H1 (cell line): ENCODE data around the gene SCO2. TPM values are rescaled to one million over a fixed set of nuclear protein-coding genes. Genes with fewer than 3 reads are reported as not detected.

Experiments
- CTCF ChIA-PET: fragments of 300-600 bp; sonication (Branson Sonifier 250); formaldehyde crosslinking; loops from one replicate; lab custom pipeline; 2021; ENCODE audit not compliant: partially characterized antibody; lab: Charles Lee
- POLR2A ChIA-PET: fragments of 300-600 bp; sonication (Branson Sonifier 250); formaldehyde crosslinking; loops from one replicate; lab custom pipeline; 2021; ENCODE audit warnings: inconsistent platforms; ENCODE audit not compliant: partially characterized antibody; lab: Charles Lee
- DNase-seq, 2 experiments: peaks; one replicate each; pipeline versions ENCODE4 v3.0.0 to v3.0.0-alpha.2; 2010 to 2022; ENCODE audit warnings: low spot score in 2 of 2, low read depth in 1 of 2, mixed read lengths in 1 of 2
- FAIRE-seq: peaks from 2 replicates; lab custom pipeline; 2011; peaks lifted over from hg19 to GRCh38; lab: Jason Lieb, UNC
- H2AFZ ChIP-seq: 2 replicates; pipeline ENCODE4 v1.8.1; 2012; ENCODE audit warnings: low read length, inconsistent platforms
- H2AK5ac ChIP-seq: 2 replicates; pipeline ENCODE4 v1.6.1; 2013; ENCODE audit warnings: low read depth, low read length
- H2BK120ac ChIP-seq: replicated peaks from 2 replicates; pipeline ENCODE3; 2013; ENCODE audit warnings: low read depth, low read length, inconsistent platforms
- H2BK12ac ChIP-seq: 2 replicates; pipeline ENCODE4 v1.6.1; 2013; ENCODE audit warnings: low read depth, low read length
- H2BK15ac ChIP-seq: 2 replicates; pipeline ENCODE4 v1.6.1; 2013; ENCODE audit warnings: low read length
- H2BK20ac ChIP-seq: 2 replicates; pipeline ENCODE4 v1.6.1; 2013; ENCODE audit warnings: low read length
- H2BK5ac ChIP-seq: 2 replicates; pipeline ENCODE4 v1.6.1; 2013; ENCODE audit warnings: low read depth, low read length
- H3K14ac ChIP-seq: 2 replicates; pipeline ENCODE4 v1.6.1; 2013; ENCODE audit warnings: inconsistent platforms; ENCODE audit not compliant: insufficient read length
- H3K18ac ChIP-seq: 2 replicates; pipeline ENCODE4 v1.6.1; 2013; ENCODE audit warnings: low read length; ENCODE audit errors: extremely low read depth
- H3K23ac ChIP-seq: 2 replicates; pipeline ENCODE4 v1.6.1; 2013; ENCODE audit warnings: inconsistent platforms; ENCODE audit not compliant: insufficient read length
- H3K23me2 ChIP-seq: 2 replicates; pipeline ENCODE4 v1.6.1; 2013; ENCODE audit warnings: low read depth, low read length
- H3K27ac ChIP-seq: 2 replicates; pipeline ENCODE4 v1.6.1; 2011; ENCODE audit warnings: low read depth, low read length, inconsistent platforms
- H3K27me3 ChIP-seq, 4 experiments: replicated peaks in 1 of 4; 1 replicate in 1 of 4; 2 replicates in 3 of 4; pipeline versions ENCODE4 v1.6.1 to v1.8.1; 2011 to 2013; ENCODE audit warnings: low read length in 3 of 4, mild to moderate bottlenecking in 3 of 4, inconsistent platforms in 2 of 4, mixed read lengths in 2 of 4, moderate library complexity in 1 of 4; ENCODE audit not compliant: control insufficient read depth in 3 of 4, insufficient read depth in 3 of 4; ENCODE audit errors: extremely low read depth in 1 of 4
- H3K36me3 ChIP-seq, 4 experiments: 2 replicates each; pipeline versions ENCODE4 v1.6.1 to v1.8.1; 2011 to 2013; ENCODE audit warnings: mild to moderate bottlenecking in 4 of 4, low read length in 3 of 4, moderate library complexity in 2 of 4, control low read depth in 1 of 4, inconsistent platforms in 1 of 4; ENCODE audit not compliant: insufficient read depth in 4 of 4, control insufficient read depth in 2 of 4
- H3K4ac ChIP-seq: replicated peaks from 2 replicates; pipeline ENCODE3; 2013; ENCODE audit warnings: low read length, low read depth, mixed read lengths, inconsistent platforms; ENCODE audit not compliant: insufficient read length
- H3K4me1 ChIP-seq, 4 experiments: replicated peaks in 1 of 4; 1 replicate in 1 of 4; 2 replicates in 3 of 4; pipeline versions ENCODE4 v1.6.1 to v1.8.1; 2011 to 2013; ENCODE audit warnings: low read length in 3 of 4, inconsistent platforms in 2 of 4, mixed read lengths in 1 of 4; ENCODE audit not compliant: insufficient read depth in 4 of 4, control insufficient read depth in 3 of 4
- H3K4me2 ChIP-seq, 2 experiments: 2 replicates each; pipeline versions ENCODE4 v1.6.1 to v1.8.1; 2011 to 2013; ENCODE audit warnings: low read depth in 2 of 2, low read length in 2 of 2, control low read depth in 1 of 2, inconsistent platforms in 1 of 2, mild to moderate bottlenecking in 1 of 2; ENCODE audit not compliant: insufficient read depth in 1 of 2
- H3K4me3 ChIP-seq, 4 experiments: fragments of 200-600, 300-600 bp in 1 of 4; sonication (generic), shearing (Covaris generic), sonication (Bioruptor Twin) in 1 of 4; 2 replicates each; pipeline versions ENCODE4 v1.5.1 to v1.8.1; 2011 to 2016; ENCODE audit warnings: low read length in 4 of 4, low read depth in 3 of 4, control low read depth in 2 of 4, inconsistent platforms in 2 of 4, mild to moderate bottlenecking in 2 of 4, mixed read lengths in 1 of 4, moderate library complexity in 1 of 4; ENCODE audit not compliant: insufficient read depth in 2 of 4; ENCODE audit errors: extremely low read depth in 1 of 4
- H3K56ac ChIP-seq: replicated peaks from 2 replicates; pipeline ENCODE3; 2013; ENCODE audit warnings: low read depth, mild to moderate bottlenecking, mixed read lengths, low read length, inconsistent platforms; ENCODE audit not compliant: insufficient read length
- H3K79me1 ChIP-seq: 2 replicates; pipeline ENCODE4 v1.6.1; 2013; ENCODE audit warnings: low read depth, low read length, control low read depth
- H3K79me2 ChIP-seq, 2 experiments: 2 replicates each; pipeline versions ENCODE4 v1.6.1 to v1.8.1; 2012 to 2013; ENCODE audit warnings: low read length in 2 of 2, mild to moderate bottlenecking in 2 of 2, inconsistent platforms in 1 of 2; ENCODE audit not compliant: insufficient read depth in 2 of 2, control insufficient read depth in 1 of 2
- H3K9ac ChIP-seq, 4 experiments: replicated peaks in 1 of 4; 1 replicate in 1 of 4; 2 replicates in 3 of 4; pipeline versions ENCODE4 v1.6.1 to v1.8.1; 2011 to 2013; ENCODE audit warnings: low read depth in 3 of 4, low read length in 3 of 4, control low read depth in 2 of 4, mild to moderate bottlenecking in 2 of 4, moderate library complexity in 2 of 4, inconsistent platforms in 1 of 4; ENCODE audit errors: extremely low read depth in 1 of 4
- H3K9me3 ChIP-seq, 2 experiments: 2 replicates each; pipeline versions ENCODE4 v1.6.1 to v1.8.1; 2012 to 2013; ENCODE audit warnings: mild to moderate bottlenecking in 2 of 2, moderate library complexity in 2 of 2, control low read depth in 1 of 2, inconsistent platforms in 1 of 2, low read depth in 1 of 2, low read length in 1 of 2, mixed read lengths in 1 of 2; ENCODE audit not compliant: insufficient read depth in 2 of 2
- H4K20me1 ChIP-seq, 2 experiments: replicated peaks in 1 of 2; 2 replicates each; pipeline versions ENCODE3 to v1.8.1; 2011 to 2013; ENCODE audit warnings: inconsistent platforms in 2 of 2, low read length in 2 of 2, mild to moderate bottlenecking in 1 of 2; ENCODE audit not compliant: insufficient read depth in 2 of 2, control insufficient read depth in 1 of 2
- H4K5ac ChIP-seq: 2 replicates; pipeline ENCODE4 v1.6.1; 2013; ENCODE audit warnings: low read length, low read depth, mixed read lengths, inconsistent platforms; ENCODE audit not compliant: insufficient read length
- H4K8ac ChIP-seq: 2 replicates; pipeline ENCODE4 v1.8.0; 2013; ENCODE audit warnings: mild to moderate bottlenecking, moderate library complexity, low read length, inconsistent platforms; ENCODE audit not compliant: insufficient read depth; ENCODE audit errors: extremely low read depth
- H4K91ac ChIP-seq: replicated peaks from 2 replicates; pipeline ENCODE3; 2013; ENCODE audit warnings: low read length, mixed read lengths, inconsistent platforms; ENCODE audit not compliant: insufficient read length
- EZH2 ChIP-seq: fragments of 200-600 bp; sonication (generic); IDR thresholded peaks from 2 replicates; pipeline ENCODE4 v1.7.1; 2012; ENCODE audit warnings: low read depth, mild to moderate bottlenecking, moderate library complexity, low read length, inconsistent platforms; ENCODE audit not compliant: severe bottlenecking
- HDAC2 ChIP-seq, 2 experiments: fragments of 300-600 bp in 1 of 2; sonication (generic) in 1 of 2; IDR thresholded peaks; 2 replicates each; pipeline ENCODE4 v1.6.1; 2011 to 2012; ENCODE audit warnings: low read depth in 2 of 2, low read length in 2 of 2, mild to moderate bottlenecking in 2 of 2, moderate library complexity in 2 of 2, borderline replicate concordance in 1 of 2, inconsistent platforms in 1 of 2
- HDAC6 ChIP-seq: IDR thresholded peaks from one replicate; pipeline ENCODE4 v1.7.1; 2012; ENCODE audit warnings: low read depth, mild to moderate bottlenecking, inconsistent platforms, low read length, moderate library complexity
- JUND ChIP-seq: IDR thresholded peaks from 2 replicates; pipeline ENCODE4 v1.6.1; 2011; ENCODE audit warnings: mild to moderate bottlenecking, improper control_type of control experiment, low read length
- KDM1A ChIP-seq: fragments of 200-600, 300-600 bp; sonication (generic); IDR thresholded peaks from 2 replicates; pipeline ENCODE4 v1.7.1; 2016; ENCODE audit warnings: mild to moderate bottlenecking, low read length, borderline replicate concordance
- KDM5A ChIP-seq: fragments of 200-600 bp; IDR thresholded peaks from 2 replicates; pipeline ENCODE4 v1.7.1; 2012; ENCODE audit warnings: mild to moderate bottlenecking, low read length, inconsistent platforms, mixed read lengths
- PHF8 ChIP-seq: fragments of 200-600 bp; sonication (generic); conservative IDR thresholded peaks from 2 replicates; pipeline ENCODE4 v1.7.1; 2012; ENCODE audit warnings: low read depth, mild to moderate bottlenecking, inconsistent platforms, low read length, moderate library complexity
- POU5F1 ChIP-seq: IDR thresholded peaks from 2 replicates; pipeline ENCODE4 v1.6.1; 2011; ENCODE audit warnings: low read depth, mild to moderate bottlenecking, low read length, moderate library complexity
- RXRA ChIP-seq: IDR thresholded peaks from 2 replicates; pipeline ENCODE4 v1.6.1; 2011; ENCODE audit warnings: low read depth, mild to moderate bottlenecking, low read length, moderate library complexity; ENCODE audit not compliant: insufficient read depth
- WGBS, 2 experiments: shearing (Covaris generic) in 1 of 2; methylation state at CpG; one replicate each; pipeline versions ENCODE4 v1.1.6 to v1.1.7; 2013 to 2015; ENCODE audit warnings: low lambda C conversion rate in 2 of 2, mixed read lengths in 2 of 2, inconsistent platforms in 1 of 2, low coverage in 1 of 2, missing lambda C conversion rate in 1 of 2; ENCODE audit not compliant: insufficient replicate concordance in 2 of 2, insufficient coverage in 1 of 2, insufficient read length in 1 of 2; ENCODE audit errors: extremely low coverage in 1 of 2, missing lambda C conversion rate in 1 of 2; 5-methylcytosine and 5-hydroxymethylcytosine counted together
- polyA plus RNA-seq, 7 experiments: library from polyadenylated mRNA; depleted of rRNA in 3 of 7; stranded (reverse) in 5 of 7; unstranded in 2 of 7; fragments of >200 nt in 5 of 7; fragments of 200-250 nt in 2 of 7; gene quantifications; 1 replicate in 5 of 7; 2 replicates in 1 of 7; 4 replicates in 1 of 7; pipeline versions ENCODE4 v1.2.1 to v1.2.3, GENCODE V29; 2011 to 2013; ENCODE audit warnings: missing spikeins in 2 of 7, mixed read lengths in 2 of 7
- total RNA-seq: library from RNA; stranded (reverse); fragmentation: NEBNext Ultra II Directional; extraction: Animal tissue kit (Norgen Biotek cat#: 25700); gene quantifications from 2 replicates; pipeline ENCODE4 v1.2.1, GENCODE V29; 2021
- TF ChIP-seq, protein P1 (sequence below): IDR thresholded peaks from 2 replicates; pipeline ENCODE4 v1.6.1; 2011; ENCODE audit warnings: low read length, improper control_type of control experiment

The SCO2 gene
- total and polyA plus RNA-seq, 2 of the 8 experiments (the other 6 are each of a cell fraction or from before 2014, with no cell fraction given) = 2.0 TPM; not detected in 1

DNA sequence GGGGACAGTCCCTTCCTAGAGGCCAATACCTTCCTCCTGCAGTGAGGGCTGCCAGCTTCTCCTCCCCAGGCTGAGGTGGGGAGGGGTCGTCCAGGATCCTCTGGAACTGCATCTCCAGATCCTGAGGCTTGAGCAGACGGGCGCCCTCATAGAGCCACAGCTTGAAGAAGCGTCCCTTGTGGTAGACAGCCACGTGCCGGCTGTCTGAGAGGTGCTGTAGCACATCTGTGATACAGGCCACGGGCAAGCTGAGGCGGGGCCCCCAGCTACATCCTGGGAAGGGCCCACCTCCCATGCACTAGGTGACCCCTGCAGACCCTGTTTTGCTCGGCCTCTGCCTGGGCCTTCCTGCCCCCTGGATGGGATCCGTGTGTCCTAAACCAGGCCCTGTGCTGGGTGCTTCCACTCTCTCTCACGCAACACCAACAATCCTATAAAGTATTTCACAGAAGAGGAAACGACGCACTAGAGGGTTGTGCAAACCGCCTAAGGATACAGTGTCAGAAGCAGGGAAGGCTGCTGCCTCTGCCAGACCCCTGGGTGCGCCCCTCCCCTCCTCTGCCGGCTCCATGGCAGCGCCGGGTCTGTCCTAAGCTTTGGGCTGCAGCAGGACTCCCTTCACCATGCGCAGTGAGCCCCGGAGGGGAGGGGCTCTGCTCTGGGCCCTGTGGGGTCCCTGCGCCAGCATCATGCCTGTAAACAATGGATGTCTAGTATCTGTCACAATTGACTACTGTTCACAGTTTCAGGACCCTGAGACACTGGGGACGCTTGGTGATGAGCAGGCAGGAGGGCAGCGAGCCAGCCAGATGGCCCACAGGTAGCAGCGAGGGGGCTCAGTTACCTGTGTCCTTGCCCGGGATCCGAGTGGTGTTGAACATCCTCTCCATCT is 48.3 kb upstream of the SCO2 start:
- H3K4me2 ChIP-seq = no peak overlapping the region
- H2BK15ac ChIP-seq = no peak overlapping the region
- no peak overlapping the region for H2BK5ac ChIP-seq
- H3K4me1 ChIP-seq = no peaks in the 10 kb centered on the region
- no peak overlapping the region for H2BK20ac ChIP-seq
- H3K18ac ChIP-seq = no peak overlapping the region
- H3K56ac ChIP-seq = no peak overlapping the region
- no peak overlapping the region; the same call in 1 of the 2 replicates for H4K8ac ChIP-seq
- no peaks in the 10 kb centered on the region for H3K9me3 ChIP-seq
- no peak overlapping the region for H3K9ac ChIP-seq
- H4K5ac ChIP-seq = no peak overlapping the region
- FAIRE-seq = no peak
- H4K91ac ChIP-seq = no peak overlapping the region
- no peaks in the 10 kb centered on the region for H3K79me2 ChIP-seq
- no peak for DNase-seq
- H3K4ac ChIP-seq = no peak overlapping the region
- no peak overlapping the region for H2BK120ac ChIP-seq
- no peak overlapping the region for H2AFZ ChIP-seq
- H3K4me3 ChIP-seq = no peak overlapping the region
- H3K79me1 ChIP-seq = no peaks in the 10 kb centered on the region
- no peak overlapping the region for H3K14ac ChIP-seq
- no peak overlapping the region for H2BK12ac ChIP-seq
- H2AK5ac ChIP-seq = no peak overlapping the region
- H3K23ac ChIP-seq = no peak overlapping the region
- peaks cover 5 to 22% of the 10 kb centered on the region in 2 experiments for H4K20me1 ChIP-seq
- H3K36me3 ChIP-seq = peaks cover 10 to 35% (median 27%) of the 10 kb centered on the region in 4 experiments; a peak in 7 of 8 replicates
- H3K27ac ChIP-seq = no peak overlapping the region; the same call in 1 of the 2 replicates
- H3K27me3 ChIP-seq = no peaks in the 10 kb centered on the region
- POLR2A ChIA-PET = interaction anchor here (0.7 to 5.4 kb wide), 4 partner anchors 8 to 75 kb away, joined by 3 to 37 read pairs (median 8); partner anchors contain the start of genes CHKB and SYCE3
- 91% methylated on average over 26 of the region's 26 CpGs; no CpG with 5 or more reads in 1 of the 2 experiments for WGBS, 2 experiments
- CTCF ChIA-PET = interaction anchor here (0.6 to 8.1 kb wide), 12 partner anchors 9 to 126 kb away, joined by 3 to 84 read pairs (median 4); partner anchors contain the start of genes ARSA and SYCE3
- H3K23me2 ChIP-seq = no peaks in the 10 kb centered on the region
- TF ChIP-seq PHF8 (no peak), KDM1A (no peak), KDM5A (no peak), RXRA (no peak), EZH2 (no peak), POU5F1 (no peak), HDAC6 (no peak), JUND (no peak), HDAC2 (IDR thresholded peaks at IDR 0.05; ENCODE audit: borderline replicate concordance in 1 of 2, low read depth in 2 of 2, low read length in 2 of 2) (no peak)
- TF ChIP-seq, protein P1, sequence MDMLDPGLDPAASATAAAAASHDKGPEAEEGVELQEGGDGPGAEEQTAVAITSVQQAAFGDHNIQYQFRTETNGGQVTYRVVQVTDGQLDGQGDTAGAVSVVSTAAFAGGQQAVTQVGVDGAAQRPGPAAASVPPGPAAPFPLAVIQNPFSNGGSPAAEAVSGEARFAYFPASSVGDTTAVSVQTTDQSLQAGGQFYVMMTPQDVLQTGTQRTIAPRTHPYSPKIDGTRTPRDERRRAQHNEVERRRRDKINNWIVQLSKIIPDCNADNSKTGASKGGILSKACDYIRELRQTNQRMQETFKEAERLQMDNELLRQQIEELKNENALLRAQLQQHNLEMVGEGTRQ = no peak
